ENCODE data around the gene COA6.
"Not testable (repeated sequence)": the region's sequence is repeated elsewhere in the genome, so short reads cannot be mapped to it uniquely, and the experiment has no call there.

COA6 gene, protein sequence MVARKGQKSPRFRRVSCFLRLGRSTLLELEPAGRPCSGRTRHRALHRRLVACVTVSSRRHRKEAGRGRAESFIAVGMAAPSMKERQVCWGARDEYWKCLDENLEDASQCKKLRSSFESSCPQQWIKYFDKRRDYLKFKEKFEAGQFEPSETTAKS

DNA sequence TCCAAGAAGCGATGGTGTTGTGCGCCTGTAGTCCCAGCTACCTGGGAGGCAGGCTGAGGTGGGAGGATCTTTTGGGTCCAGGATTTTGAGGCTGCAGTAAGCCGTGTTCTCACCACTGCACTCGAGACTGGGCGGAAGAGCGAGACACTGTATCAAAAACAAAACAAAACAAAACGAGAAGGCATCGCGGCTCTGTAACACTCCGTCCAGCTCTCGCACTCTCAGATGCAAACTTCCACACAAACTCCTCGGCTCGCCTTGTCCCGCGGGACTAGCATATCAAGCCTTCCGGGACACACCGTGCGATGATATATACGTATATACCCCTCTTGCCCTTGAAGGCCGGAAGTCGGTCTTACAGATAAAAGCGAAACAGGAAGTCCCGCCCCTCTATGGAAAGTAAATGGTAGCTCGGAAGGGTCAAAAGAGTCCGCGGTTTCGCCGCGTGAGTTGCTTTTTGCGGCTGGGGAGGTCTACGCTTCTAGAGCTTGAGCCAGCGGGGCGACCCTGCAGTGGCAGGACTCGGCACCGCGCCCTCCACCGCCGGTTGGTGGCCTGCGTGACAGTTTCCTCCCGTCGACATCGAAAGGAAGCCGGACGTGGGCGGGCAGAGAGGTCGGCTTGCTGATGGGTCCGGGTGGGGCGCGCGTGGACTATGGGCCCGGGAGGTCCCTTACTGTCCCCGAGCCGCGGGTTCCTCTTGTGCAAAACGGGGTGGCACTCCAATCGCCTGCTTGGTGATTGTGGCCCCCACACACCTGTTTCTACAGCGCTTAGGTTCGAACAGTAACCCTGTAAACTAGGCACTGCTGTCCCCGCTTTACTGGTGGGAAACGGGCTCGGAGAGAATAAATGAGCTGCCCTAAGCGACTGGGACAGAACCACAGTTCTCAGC is at the start of gene COA6:
TSS of gene COA6 (plus strand) at position 393 of the 895 bp plus-strand sequence. CDS start at position 404, 11 bp downstream.
- DNase-seq (ENCODE audit: low read depth in 2 of 2) = peak; percentile 91

DNA sequence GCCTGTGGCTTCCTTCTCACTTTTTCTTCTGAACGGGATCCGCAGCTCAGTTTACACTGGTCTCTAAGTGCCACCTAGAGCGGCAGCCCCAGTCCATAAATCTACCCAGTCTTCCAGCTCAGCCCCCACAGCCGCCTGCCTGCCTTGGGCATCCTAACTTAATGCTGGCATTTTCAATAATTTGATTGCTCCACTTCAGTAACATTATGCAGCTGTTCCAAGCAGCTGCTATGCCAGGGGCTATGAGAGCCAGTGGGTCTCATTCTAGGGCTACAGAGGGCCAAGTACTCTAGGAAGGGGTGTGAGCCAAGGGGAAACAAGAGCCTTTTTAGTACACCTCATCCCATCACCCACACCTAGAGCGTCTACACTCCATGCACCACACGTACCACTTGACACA is 48.4 kb upstream of the COA6 start:
- DNase-seq (ENCODE audit: low read depth in 2 of 2) = no peak

DNA sequence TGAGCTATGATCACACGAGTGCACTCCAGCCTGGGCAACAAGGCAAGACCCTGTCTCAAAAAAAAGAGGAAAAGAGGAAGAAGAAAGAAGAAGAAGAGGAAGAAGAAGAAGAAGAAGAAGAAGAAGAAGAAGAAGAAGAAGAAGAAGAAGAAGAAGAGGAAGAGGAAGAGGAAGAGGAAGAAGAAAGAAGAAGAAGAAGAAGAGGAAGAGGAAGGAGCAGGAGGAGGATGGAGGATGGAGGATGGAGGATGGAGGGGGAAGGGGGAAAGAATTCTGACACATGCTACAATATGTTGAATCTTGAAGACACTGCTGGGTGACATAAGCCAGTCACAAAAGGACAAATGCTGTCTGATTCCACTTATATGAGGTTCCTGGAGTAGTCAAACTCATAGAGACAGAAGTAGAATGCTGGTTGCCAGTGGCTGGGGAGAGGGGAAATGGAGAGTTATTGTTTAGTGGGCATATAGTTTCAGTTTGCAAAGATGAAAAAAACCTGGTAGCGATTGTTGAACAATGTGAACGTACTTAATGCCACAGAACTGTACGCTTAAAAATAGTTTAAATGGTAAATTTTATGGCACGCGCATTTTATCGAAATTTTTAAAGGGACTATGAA is 47.3 kb upstream of the COA6 start:
- no peak for DNase-seq (ENCODE audit: low read depth in 2 of 2)

DNA sequence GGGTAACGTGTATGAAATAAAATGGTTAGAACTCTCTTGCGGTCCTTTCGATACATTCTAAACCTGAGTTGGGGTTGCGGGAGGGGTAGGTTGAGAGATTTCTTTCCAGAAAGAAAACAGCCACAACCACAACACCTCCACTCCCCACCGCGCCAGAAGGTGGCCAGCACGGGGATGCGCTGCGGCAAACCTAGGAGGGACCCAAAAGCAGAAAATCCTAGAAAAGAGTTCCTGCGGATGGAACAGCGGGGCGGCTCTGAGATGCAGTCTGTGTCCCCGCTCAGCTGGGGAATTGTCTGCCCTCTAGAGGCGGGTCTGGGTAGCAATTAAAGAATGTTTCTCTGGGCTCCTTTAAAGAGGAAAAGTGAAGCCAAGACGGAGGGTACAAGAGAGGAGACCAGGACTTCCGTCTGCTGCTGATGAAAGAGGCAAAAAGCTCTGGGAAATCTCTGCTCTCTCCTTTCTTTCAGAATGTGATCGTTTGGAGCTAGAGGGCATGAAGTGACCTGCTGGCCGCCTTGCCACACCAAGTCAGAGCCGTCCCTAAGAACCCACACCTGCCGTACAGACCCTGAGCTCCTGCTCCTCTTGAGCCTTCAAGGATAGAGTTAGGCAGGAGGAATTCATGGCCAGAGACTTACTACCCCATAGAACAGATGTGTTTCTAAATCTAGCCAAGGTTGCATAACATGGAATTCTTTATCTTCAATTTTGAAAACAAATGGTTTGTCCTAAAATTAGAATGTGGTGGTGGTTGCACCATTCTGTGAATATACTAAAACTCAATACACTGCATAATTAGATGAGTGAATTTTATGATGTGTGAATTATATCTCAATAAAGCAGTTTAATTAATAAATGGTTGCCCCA is 46.5 kb upstream of the COA6 start:
- peak in 1 of 2 experiments; percentile 20 for DNase-seq (ENCODE audit: low read depth in 2 of 2)

DNA sequence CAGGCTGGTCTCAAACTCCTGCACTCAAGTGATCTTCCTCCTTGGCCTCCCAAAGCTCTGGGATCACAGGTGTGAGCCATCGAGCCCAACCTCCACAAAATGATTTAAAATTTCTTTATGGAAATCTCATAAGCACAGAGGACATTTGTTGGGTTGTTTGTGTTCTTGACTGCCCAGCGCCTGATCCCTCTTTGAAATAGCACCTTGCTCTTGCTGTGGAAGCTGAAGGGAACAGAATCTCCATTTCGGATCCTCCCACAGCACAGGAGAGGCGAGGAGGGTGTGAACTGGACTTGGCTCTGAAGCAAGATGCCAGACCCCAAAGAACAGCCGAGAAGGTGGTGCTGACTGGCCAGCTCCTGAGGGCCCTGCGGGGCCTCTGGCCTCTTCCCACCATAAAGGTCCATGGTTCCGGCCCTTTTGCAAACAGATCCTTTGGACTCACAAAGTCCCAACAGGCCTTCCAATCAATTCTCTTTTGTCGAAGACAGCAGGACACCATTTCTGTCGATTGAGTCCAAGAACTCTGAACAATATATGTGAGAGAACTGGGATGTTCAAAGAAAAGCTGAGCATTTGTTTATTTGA is 45.6 kb upstream of the COA6 start:
- DNase-seq (ENCODE audit: low read depth in 2 of 2) = no peak

DNA sequence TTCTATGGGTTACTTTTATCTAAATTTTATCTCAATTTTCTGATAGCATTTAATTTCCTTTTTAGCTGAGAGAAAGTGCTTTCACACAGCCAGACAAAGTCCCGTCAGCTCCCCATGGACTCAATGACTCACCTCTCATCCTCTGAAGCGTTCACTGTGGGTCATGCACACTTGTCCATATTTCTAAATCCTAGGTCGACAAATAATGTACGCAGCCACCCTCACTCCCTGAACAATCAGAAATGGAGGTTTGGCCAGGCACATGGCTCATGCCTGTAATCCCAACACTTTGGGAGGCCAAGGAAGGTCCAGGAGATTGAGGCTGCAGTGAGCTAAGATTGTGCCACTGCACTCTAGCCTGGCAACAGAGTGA is 42.4 kb upstream of the COA6 start:
- no peak for DNase-seq (ENCODE audit: low read depth in 2 of 2)

DNA sequence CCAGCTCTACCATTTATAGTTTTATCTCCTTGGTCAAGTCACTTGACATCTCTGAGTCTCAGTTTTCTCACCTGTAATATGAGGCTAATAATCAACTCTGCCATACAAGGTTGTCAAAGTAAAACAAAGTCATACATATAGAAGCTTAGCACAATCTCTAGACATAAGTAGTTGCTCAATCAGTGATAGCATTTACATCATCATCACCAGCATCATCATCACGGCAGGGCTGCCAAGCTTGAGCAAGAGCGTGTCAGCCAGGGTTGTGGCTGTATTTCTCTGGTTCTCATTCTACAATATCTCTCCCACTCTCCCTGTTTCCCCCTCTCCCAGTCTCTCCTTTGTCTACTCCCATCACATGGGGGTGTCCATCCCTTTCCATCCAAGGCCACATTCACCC is 41.7 kb upstream of the COA6 start:
- no peak for DNase-seq (ENCODE audit: low read depth in 2 of 2)

DNA sequence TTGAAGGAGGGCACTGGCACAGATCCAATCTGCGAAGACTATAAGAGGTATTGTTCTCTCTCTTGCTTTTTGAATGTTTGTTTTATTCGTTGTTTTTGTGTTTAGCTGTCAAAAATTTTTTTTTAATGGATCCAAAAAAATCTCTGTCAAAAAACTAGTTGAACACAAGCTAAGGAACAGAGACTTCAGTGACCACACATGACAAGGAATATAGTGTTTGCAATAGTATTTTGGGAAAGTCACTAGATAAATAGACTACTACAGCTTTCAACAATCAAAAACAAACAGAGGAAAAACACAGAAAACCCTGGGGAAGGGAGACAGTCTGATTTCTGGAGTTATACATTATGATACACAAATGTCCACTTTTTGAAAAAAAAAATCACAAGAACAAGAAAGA is 36.9 kb upstream of the COA6 start:
- no peak for DNase-seq (ENCODE audit: low read depth in 2 of 2)

DNA sequence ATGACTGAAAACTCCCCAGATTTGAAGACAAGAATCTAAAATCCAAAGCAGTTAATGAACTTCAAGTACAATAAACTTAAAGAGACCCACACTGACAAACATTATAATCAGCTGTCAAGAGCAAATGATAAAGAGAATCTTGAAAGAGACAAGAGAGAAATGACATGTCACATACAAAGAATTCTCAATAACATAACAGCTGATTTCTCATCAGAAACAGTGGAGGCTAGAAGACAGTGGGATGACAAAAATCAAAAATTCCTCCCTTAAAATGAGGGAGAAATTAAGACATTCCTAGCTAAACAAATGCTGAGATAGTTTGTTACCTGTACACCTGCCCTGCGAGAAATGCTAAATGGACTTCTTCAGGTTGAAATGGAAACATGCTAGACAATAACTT is 36.0 kb upstream of the COA6 start:
- no peak for DNase-seq (ENCODE audit: low read depth in 2 of 2)

DNA sequence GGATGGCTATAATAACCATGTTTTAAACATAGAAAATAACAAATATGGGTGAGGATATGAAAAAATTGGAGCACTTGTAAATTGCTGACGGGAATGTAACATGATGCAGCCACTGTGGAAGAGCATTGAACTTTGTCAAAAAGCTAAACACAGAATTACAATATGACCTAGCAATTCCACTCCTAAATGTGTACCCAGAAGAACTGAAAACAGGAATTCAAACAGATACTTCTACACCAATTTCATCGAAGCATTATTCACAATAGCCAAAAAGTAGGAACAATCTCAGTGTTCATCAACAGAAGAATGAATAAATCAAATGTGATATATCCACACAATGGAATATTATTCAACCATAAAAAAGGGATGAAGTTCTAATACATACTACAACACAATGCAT is 32.7 kb upstream of the COA6 start:
- no peak for DNase-seq (ENCODE audit: low read depth in 2 of 2)

DNA sequence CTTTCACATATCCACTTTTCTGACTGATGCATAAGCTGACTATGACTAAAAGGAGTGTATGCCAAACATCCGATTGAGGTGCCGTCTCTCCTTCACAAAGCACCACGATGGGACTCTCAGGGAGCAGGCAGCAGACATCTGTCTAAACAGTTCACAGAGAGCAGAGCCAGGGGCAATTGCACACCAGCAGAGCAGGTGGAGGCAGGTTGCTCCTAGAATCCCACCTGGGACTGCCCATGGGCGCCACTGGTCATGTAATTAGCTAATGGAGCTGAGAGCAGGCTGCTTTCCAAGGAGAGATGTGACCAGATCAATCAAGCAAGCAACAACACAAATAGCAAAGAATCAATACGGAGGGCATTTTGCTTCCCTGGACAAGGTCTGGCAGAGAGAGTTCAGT is 30.5 kb upstream of the COA6 start:
- DNase-seq (ENCODE audit: low read depth in 2 of 2) = no peak

DNA sequence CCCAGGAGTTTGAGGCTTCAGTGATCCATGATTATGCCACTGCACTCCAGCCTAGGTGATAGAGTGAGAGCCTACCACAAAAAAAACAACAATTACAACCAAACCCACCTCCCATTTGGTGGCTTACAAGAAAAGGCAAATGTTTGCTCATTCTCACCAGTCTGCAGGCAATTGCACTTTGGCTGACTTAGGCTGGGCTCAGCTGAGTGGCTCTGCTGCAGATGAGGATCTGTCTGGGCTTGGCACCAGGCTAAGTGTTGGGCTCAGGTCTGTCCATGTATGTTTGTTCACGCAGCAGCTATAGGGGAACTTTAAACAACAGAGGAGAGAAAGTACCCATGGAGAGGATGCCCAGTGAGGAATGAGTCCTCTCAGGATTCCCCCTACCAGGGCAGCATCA is 28.0 kb upstream of the COA6 start:
- DNase-seq (ENCODE audit: low read depth in 2 of 2) = no peak

DNA sequence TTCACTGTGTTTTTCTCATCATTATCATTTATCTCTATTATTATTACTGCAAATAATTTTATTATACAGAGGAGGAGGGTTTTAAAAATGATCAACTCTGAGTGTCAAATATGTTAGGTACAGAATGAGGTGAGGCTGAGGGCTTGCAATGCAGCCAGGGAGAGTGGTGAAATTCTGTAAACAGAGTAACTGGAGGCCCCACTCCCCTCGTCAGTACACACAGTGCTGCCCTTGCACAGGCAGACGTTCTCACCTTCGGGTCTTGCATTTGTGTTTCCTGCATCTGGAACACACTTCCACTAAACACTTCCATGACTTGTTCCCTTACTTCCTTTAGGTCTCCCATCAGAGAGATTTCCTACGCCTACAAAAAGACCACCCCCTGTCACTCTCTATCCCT is 24.3 kb upstream of the COA6 start:
- no peak for DNase-seq (ENCODE audit: low read depth in 2 of 2)

DNA sequence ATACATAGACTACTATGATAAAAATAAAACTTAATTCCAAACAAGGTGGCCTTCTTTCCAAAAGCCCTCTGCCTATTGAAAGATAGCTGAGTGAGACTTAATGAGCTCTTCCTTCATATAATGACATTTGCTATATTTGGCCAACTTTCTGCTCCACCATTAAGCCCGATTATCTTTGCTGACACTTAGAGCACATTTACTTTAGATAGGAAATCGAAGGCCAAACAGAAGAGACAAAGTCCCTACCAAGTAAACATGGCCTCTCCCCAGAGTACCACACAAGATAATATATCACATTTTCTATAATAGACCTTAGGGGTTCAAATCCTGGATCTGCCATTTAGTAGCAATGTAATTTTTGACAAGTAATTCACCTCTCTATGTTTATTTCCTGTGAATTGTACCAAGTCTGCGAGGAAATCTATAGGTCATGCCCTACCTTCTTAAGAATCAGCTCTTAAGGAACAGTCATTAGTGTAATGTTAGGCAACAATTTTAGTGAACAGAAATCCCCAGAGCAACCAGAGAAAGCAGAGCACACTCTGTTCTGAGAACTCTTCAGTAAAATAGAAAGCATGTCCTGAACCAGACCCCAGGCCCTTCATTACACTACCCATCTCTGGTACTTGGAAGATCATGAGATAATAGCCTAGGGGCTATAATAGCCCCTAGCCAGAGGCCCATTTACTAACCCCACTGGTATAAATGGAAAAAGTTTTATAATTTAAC is 17.3 kb upstream of the COA6 start:
- DNase-seq (ENCODE audit: low read depth in 2 of 2) = no peak

DNA sequence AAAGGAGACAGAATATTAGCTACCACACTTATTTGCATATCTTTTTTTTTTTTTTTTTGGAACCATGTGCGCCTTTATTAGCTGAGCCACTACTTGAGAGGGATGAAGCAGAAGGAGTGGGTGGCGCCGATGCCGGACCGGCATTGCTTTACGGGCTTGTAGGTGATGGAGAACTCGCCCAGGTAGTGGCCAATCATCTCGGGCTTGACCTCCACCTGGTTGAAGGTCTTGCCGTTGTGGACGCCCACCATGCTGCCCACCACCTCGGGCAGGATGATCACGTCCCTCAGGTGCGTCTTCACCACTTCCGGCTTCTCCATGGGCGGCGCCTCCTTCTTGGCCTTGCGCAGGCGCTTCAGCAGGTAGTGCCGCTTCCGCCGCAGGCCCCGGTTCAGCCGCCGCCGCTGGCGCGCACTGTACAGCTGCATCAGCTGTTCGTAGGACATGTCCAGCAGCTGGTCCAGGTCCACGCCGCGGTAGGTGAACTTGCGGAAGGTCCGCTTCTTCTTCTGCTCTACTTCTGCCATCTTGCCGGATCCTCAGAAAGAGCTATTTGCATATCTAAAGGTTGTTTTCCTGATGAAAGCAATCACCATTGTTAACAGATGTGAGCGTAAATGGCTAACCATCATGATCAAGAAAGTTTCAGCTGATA is 16.5 kb upstream of the COA6 start:
- DNase-seq (ENCODE audit: low read depth in 2 of 2) = not testable (repeated sequence)

DNA sequence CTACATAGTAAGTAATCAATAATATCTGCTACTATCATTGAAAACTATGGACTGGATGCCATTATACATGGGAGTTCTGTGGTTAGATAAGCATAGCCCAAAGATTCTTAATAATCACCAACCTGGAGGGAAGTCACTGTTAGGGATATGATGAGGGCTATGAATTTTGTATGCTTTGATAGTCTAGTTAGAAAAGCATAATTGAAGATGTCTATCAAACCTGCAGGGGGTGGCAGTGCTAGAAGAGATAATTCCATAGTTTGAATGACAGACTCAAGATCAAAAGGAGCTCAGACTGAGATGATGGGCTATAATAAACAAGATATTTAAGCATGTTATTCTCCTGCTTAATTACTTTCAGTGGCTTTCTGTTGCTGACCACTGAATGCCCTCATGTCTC is 15.4 kb upstream of the COA6 start:
- DNase-seq (ENCODE audit: low read depth in 2 of 2) = no peak

DNA sequence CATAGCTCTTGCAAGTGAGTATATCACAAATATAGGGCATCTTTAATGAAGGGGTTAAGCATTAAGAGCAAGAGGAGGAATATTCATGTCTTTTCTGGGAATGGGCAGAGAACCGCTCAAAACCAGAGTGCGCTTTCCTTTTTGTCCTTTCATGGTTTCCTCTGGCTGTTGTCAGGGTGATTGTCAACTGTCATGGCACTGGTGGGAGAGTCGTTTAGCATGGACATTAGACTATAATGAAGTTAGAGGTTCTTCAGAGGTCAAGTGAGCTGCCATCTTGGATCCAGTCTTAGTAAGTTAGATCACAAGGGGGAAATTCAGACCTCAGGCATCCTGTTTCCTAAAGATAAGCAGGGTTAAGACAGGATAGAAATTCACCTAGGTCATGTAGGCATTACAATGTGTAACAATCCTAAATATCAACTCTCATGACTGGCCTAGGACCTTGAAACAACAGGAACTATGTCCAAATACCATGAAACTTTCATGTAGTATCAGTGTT is 12.1 kb upstream of the COA6 start:
- DNase-seq (ENCODE audit: low read depth in 2 of 2) = no peak

DNA sequence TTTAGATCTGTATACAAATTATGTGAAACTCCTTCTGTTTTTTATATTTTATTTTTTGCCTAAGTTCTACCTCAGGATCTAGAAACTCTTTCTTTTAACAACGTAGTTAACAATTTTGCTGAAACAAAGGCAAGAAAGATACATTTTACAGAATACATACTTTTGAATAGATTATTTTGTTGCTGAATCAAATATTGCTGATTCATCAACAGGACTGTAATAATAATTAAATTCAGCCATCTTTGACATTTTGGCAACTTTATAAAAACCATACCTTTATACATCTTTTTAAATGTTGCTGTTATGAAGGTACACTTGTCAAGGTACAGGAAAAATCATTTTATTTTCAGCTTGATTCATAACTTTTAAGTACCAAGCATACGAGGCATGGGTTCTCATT is 10.7 kb upstream of the COA6 start:
- DNase-seq (ENCODE audit: low read depth in 2 of 2) = no peak

DNA sequence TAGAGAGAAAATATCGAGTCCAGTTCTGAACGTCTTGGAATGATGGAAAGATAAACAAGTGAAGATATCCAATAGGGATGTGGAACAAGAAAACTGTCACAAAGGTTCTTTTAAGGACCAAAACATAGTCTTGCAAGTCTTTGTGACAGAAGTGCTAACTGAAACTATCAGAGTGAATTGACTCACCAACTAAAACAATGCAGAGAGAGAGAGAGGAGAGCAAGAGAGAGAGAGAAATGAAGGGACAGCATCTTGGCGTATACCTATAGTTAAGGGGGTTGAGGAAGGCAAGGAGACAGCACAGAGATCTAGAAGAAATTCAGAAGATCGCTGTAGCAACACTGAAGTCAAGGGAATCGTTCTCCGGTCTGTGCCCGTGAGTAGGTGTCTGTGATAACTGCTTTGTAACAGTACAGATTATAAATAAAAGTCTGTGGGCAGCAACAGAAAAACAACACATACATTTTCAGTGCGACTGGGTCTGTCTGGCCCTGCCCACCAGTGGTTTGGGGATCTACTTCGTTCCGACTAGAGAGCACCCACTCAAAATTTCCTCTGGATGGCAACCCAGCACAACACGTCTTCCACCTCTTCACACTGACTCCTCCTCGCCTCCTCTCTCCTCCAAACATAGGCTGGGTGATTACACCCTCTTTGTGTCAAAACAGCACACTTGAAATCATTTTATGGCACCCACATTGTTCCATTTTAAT is 4.8 kb upstream of the COA6 start:
- DNase-seq (ENCODE audit: low read depth in 2 of 2) = no peak

DNA sequence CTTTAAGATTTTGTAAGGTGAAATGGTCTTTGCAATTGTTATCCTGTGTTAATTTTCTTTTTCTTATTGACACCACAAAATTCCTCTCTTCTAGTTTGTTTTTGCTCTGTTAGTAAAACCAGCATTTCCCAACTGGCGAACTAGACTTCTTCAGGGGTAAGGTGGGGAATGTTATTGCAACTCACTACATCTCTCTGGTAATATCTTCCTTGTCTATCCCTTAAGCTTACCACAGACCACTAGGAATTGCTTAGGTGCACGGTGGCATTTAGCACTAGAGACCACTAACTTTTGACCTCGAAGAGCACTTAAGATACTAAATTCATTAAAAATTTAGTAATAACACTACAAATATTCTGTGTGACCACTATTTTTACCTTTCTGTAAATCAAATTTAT is 4.2 kb upstream of the COA6 start:
- no peak for DNase-seq (ENCODE audit: low read depth in 2 of 2)
